NCI-H510A (cell line): ENCODE measurements around the gene NFYA.

Experiments
- DNase-seq: peaks from one replicate; lab custom pipeline; 2025; lab: John Stamatoyannopoulos, UW

Gene NFYA

GRCh38 chr6:41073203-41073967, 611 bp downstream of the NFYA start:
- peak; percentile 81 for DNase-seq

- no peak for DNase-seq
These were observed 1.4 kb downstream of the NFYA start for GRCh38 chr6:41073968-41074691.

GRCh38 chr6:41074692-41075436, 2.1 kb downstream of the NFYA start:
- DNase-seq = no peak

GRCh38 chr6:41075651-41076626, 3.2 kb downstream of the NFYA start:
- DNase-seq = no peak

GRCh38 chr6:41077536-41077935, 4.8 kb downstream of the NFYA start:
- no peak for DNase-seq

GRCh38 chr6:41078101-41078500, 5.3 kb downstream of the NFYA start:
- DNase-seq = no peak

- DNase-seq = no peak
These were observed 6.3 kb downstream of the NFYA start for GRCh38 chr6:41079080-41079479.

- DNase-seq = no peak
These were observed 7.8 kb downstream of the NFYA start for GRCh38 chr6:41080621-41081020.

GRCh38 chr6:41083072-41083471, 10.3 kb downstream of the NFYA start:
- DNase-seq = no peak

GRCh38 chr6:41085182-41085581, 12.4 kb downstream of the NFYA start:
- DNase-seq = no peak

- no peak for DNase-seq
These were observed 15.7 kb downstream of the NFYA start for GRCh38 chr6:41088451-41088850.

GRCh38 chr6:41090841-41091761, 18.3 kb downstream of the NFYA start:
- no peak for DNase-seq

GRCh38 chr6:41092421-41093140, 19.8 kb downstream of the NFYA start:
- DNase-seq = no peak

- no peak for DNase-seq
These were observed 21.0 kb downstream of the NFYA start for GRCh38 chr6:41093729-41094128.

GRCh38 chr6:41097467-41098090, 24.8 kb downstream of the NFYA start:
- DNase-seq = no peak

GRCh38 chr6:41098366-41098765, 25.6 kb downstream of the NFYA start:
- no peak for DNase-seq

GRCh38 chr6:41100871-41101287, 28.1 kb downstream of the NFYA start:
- no peak for DNase-seq

- DNase-seq = no peak
These were observed 31.1 kb downstream of the NFYA start for GRCh38 chr6:41103847-41104246.

- no peak for DNase-seq
These were observed 38.2 kb downstream of the NFYA start for GRCh38 chr6:41111017-41111416.
